Non-pigmented ciliary epithelial cell (primary cell): ENCODE measurements around the gene AK8.
"Not testable (repeated sequence)": the region's sequence is repeated elsewhere in the genome, so short reads cannot be mapped to it uniquely, and the experiment has no call there.

ENCODE experiments used
- DNase-seq: peaks from one replicate; pipeline ENCODE4 v3.0.0-alpha.2; 2010; ENCODE audit warnings: low read depth

Gene AK8

GRCh38 chr9:132797861-132798659 lies 80.0 kb downstream of the AK8 start:
- DNase-seq, result no peak

- DNase-seq, result no peak
These were observed 82.4 kb downstream of the AK8 start for GRCh38 chr9:132795511-132796303.

GRCh38 chr9:132794730-132795380 lies 83.2 kb downstream of the AK8 start:
- no peak for DNase-seq

- no peak for DNase-seq
These were observed 84.2 kb downstream of the AK8 start for GRCh38 chr9:132793606-132794580.

GRCh38 chr9:132792547-132792946 lies 85.5 kb downstream of the AK8 start:
- DNase-seq, result no peak

GRCh38 chr9:132791699-132792240 lies 86.3 kb downstream of the AK8 start:
- DNase-seq, result no peak

GRCh38 chr9:132789719-132790118 lies 88.4 kb downstream of the AK8 start:
- DNase-seq, result no peak

- no peak for DNase-seq
These were observed 89.7 kb downstream of the AK8 start for GRCh38 chr9:132788378-132788777.

GRCh38 chr9:132787748-132788159 lies 90.3 kb downstream of the AK8 start:
- no peak for DNase-seq

GRCh38 chr9:132784286-132784830 lies 93.7 kb downstream of the AK8 start:
- DNase-seq, result no peak

- DNase-seq, result no peak
These were observed 95.1 kb downstream of the AK8 start for GRCh38 chr9:132783006-132783405.

- no peak for DNase-seq
These were observed 96.0 kb downstream of the AK8 start for GRCh38 chr9:132782037-132782436.

GRCh38 chr9:132780230-132781007 lies 97.7 kb downstream of the AK8 start:
- no peak for DNase-seq

GRCh38 chr9:132776891-132777290 lies 101.2 kb downstream of the AK8 start:
- DNase-seq, result no peak

GRCh38 chr9:132776268-132776667 lies 101.8 kb downstream of the AK8 start:
- no peak for DNase-seq

GRCh38 chr9:132775720-132776119 lies 102.4 kb downstream of the AK8 start:
- no peak for DNase-seq

- no peak for DNase-seq
These were observed 103.2 kb downstream of the AK8 start for GRCh38 chr9:132774886-132775285.

GRCh38 chr9:132773764-132774339 lies 104.2 kb downstream of the AK8 start:
- DNase-seq, result no peak

- DNase-seq, result no peak
These were observed 105.0 kb downstream of the AK8 start for GRCh38 chr9:132773093-132773492.

- not testable (repeated sequence) for DNase-seq
These were observed 106.3 kb downstream of the AK8 start for GRCh38 chr9:132771752-132772151.
